Right lung (tissue), 5 donors: ENCODE results near the gene SPESP1. TPM values are rescaled to one million over a fixed set of nuclear protein-coding genes. Genes with fewer than 3 reads are reported as not detected.
"Not testable (repeated sequence)": the region's sequence is repeated elsewhere in the genome, so short reads cannot be mapped to it uniquely, and the experiment has no call there.

Source experiments
- DNase-seq, 2 donors: peaks; one replicate each; pipeline ENCODE4 v3.0.0-alpha.2; 2013
- polyA plus RNA-seq, 5 donors: library from polyadenylated mRNA; unstranded; fragments of 120-200 nt; gene quantifications; one replicate each; pipeline versions ENCODE4 v1.2.1 to v1.2.3, GENCODE V29; 2013; ENCODE audit warnings: inconsistent platforms in 1 of 5, low replicate concordance in 1 of 5; ENCODE audit not compliant: insufficient read length in 5 of 5, insufficient read depth in 1 of 5

Gene SPESP1
- polyA plus RNA-seq, 5 donors: 2.2 to 8.1 (median 2.4) TPM

DNA sequence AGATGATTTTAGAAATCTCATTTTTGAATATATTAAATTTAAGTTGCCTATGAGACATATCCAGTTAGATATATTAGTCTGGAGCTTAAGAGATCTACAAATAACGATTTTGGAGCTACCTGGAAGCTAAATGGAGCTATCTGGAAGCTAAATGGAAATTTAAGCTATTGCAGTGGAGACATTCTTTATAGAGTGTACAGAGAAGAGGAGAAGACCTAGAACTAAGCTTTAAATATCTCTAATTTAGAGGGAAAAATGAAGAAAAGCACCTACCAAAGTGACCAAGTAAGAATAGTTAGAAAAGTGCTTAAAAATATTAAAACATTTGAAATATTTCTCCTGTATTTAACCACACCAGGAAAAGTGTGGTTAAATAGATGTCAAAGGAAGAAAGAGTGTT lies 28.3 kb downstream of the SPESP1 start:
- no peak for DNase-seq

DNA sequence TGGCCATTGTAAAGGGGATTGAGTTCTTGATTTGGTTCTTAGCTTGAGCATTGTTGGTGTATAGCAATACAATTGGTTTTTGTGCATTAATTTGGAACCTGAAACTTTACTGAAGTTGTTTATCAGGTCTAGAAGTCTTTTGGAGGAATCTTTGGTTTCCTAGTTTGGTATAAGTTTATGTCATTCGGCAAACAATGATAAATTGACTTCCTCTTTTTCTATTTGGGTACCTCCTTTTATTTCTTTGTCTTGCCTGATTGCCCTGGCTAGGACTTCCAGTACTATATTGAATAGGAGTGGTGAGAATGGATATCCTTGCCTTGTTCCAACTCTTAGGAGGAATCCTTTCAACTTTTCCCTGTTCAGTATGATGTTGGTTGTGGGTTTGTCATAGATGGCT lies 32.1 kb downstream of the SPESP1 start:
- DNase-seq: no peak

GRCh38 chr15:68963719-68964118 lies 33.4 kb downstream of the SPESP1 start:
- DNase-seq: not testable (repeated sequence)

DNA sequence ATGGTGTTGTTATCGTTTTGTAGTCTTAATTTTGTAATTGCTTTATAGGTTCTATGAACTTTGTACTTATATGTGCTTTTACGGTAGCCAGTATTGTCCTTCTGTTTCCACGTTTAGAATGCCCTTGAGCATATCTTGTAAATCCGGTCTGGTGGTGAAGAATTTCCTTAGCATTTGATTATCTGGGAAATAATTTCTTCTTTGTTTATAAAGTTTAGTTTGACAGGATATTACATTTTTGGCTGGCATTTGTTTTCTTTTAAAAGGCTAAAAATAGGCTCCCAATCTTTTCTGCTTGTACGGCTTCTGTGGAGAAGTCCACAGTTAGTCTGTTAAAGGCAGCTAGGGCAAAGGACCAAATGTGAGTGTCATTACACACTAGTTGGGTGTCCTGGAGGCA lies 36.7 kb downstream of the SPESP1 start:
- no peak for DNase-seq

DNA sequence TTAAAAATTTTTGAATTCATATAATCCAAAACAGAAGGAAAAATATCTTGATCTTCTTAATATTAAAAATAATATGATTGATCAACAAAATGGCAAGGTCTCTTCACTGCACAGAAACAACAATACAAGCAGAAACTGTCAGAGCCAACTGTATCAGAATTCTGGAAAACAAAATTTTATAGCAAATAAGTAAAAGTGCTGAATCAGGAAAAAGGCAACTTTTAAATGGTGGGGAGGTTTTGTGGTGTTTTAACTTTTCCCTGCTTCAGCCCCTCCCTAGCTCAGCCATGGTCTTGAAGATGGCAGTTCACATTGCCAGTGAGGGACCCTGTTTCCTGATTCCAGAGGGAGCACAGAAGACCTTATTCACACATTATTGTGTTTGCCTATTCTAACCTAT lies 37.6 kb downstream of the SPESP1 start:
- no peak for DNase-seq

- no peak for DNase-seq
Measured at GRCh38 chr15:68969298-68969697, 39.0 kb downstream of the SPESP1 start.

GRCh38 chr15:68972201-68973065 lies 42.1 kb downstream of the SPESP1 start:
- no peak for DNase-seq

- not testable (repeated sequence) for DNase-seq
Measured at GRCh38 chr15:68975651-68976160, 45.4 kb downstream of the SPESP1 start.

GRCh38 chr15:68977426-68977825 lies 47.1 kb downstream of the SPESP1 start:
- not testable (repeated sequence) for DNase-seq

DNA sequence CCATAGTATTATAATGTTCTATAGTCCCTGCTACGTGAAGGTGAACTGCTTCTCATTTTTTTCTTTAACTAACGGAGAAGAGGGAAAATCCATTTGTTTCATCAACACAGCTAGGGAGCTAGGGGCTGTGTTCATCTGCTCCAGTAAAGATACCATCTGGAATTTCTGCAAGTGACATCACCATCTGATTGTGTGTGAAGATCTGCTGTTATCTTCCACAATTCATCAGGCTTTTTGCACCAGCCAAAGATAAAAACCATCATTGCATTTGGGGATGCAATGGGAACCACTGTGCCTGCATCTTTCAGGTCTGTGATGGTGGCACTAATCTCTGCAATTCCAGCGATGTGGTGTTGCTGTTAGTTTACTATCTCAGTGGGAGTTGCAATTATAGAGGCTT lies 48.7 kb downstream of the SPESP1 start:
- DNase-seq: no peak

GRCh38 chr15:68979816-68980215 lies 49.5 kb downstream of the SPESP1 start:
- no peak for DNase-seq

GRCh38 chr15:68980786-68981185 lies 50.5 kb downstream of the SPESP1 start:
- DNase-seq: no peak

GRCh38 chr15:68981941-68982340 lies 51.6 kb downstream of the SPESP1 start:
- no peak for DNase-seq

DNA sequence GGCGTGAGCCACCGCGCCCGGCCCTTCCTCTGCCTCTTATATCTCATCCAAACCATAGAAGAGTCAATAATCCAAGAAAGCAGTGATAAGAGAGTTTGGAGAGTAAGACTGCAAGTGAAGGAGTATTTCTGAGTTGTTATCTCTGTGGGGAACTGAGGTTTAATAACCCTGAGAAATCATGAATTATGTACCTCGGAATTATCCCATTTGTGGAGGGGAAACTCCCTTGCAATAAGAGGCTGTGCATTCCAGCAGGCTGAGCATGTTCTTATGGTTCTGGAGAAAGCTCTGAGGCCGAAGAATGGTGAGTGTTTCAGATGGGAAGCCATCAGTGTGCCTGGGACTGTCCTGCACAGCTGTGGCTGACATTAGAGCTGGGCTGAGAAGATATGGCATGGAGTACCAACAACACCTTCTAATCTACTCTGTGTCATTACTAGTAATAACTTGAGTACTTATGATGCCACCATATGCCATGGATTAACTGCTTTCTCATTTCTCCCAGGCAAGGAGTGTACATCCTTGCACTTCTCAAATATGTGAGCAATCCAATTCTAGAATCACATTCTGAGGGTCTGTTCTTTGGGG lies 52.7 kb downstream of the SPESP1 start:
- no peak for DNase-seq

GRCh38 chr15:68983961-68984481 lies 53.7 kb downstream of the SPESP1 start:
- DNase-seq: no peak

GRCh38 chr15:68984586-68984985 lies 54.3 kb downstream of the SPESP1 start:
- DNase-seq: no peak

GRCh38 chr15:68985361-68985891 lies 55.1 kb downstream of the SPESP1 start:
- DNase-seq: no peak

DNA sequence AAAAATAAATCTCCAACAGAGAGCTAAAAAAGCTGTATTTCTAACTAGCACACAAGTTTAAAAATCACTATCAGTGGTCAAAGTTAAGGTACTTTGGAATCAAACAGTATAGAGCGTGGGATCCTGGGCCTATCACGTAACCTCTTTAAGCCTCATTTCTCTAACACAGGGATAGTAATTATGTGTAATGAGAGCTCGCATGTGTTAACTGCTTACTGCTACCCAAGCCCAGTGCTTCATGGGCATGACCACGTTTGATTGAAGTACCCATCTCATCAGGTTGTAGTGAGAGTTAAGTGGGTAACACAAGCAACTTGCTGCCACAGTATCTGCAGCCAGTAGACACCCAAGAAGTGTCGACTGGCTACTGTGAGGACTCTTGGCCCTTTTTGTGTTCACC lies 56.0 kb downstream of the SPESP1 start:
- no peak for DNase-seq

DNA sequence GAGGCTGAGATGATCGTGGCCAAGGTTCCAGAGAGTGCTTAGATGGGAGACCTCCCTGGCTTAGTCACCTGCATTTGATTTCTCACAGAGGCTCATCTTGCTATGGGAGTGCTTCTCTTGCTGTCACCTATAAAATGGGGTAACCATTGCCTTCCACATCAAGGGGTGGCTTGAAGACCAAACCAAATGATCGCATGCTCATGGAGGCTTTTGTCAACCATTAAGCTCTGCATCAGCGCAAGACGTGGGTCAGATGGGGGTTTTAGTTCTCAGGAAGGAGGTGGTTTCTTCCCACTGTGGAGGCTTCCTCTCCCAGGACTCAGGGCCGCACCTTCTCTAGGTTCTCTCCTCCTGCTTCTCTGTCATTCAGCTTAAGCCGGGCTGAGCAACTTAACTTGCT lies 56.8 kb downstream of the SPESP1 start:
- DNase-seq: no peak

GRCh38 chr15:68987676-68988075 lies 57.4 kb downstream of the SPESP1 start:
- DNase-seq: no peak

DNA sequence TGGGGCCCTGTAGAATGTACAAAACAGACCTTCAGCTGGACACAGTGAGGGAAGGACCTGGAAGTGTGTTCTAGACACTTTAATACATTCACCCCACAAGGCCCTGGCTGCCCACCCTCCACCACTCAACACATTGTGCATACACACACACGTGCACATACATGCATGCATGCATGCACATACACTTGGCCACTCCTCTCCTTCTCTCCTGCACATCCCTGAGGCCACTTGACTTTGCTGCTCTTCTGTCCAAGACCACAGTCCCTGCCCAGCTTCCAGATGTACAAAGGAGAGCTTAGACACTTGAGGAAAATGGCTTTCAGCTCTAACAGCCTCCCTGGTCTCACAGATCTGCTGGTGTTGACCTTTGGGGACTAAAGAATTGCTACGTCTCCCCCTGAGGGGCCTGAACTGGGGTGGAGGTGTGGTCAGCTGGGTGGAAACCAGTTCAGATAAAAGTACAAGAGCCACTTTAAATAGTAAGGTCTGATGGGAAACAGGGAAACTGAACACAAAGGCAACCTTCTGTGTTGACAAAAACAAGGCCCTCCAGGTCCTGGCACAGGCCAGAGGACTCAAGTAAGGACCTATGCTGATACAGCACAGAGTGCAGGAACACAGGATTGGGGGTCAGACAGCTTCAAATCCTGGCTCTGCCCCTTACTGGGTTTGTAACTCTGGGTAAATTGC lies 59.4 kb downstream of the SPESP1 start:
- DNase-seq: no peak
